Heart left ventricle (tissue), 16 donors: ENCODE measurements around the gene NR5A2. TPM values are rescaled to one million over a fixed set of nuclear protein-coding genes. Genes with fewer than 3 reads are reported as not detected.

Experiments used
- ATAC-seq, 4 donors: fragments of 200-7000 bp; cut with Tn5 transposase; one replicate each; pipeline ENCODE4 v1.9.1; 2020 to 2022; ENCODE audit warnings: moderate library complexity in 4 of 4, mild to moderate bottlenecking in 3 of 4, moderate number of reproducible peaks in 1 of 4
- DNase-seq, 5 donors: peaks; one replicate each; pipeline ENCODE4 v3.0.0-alpha.2; 2020
- H3K27ac ChIP-seq, 12 donors: fragments of 200-600 bp; sonication (generic) in 4 of 12; one replicate each; pipeline versions ENCODE4 v1.5.0 to v1.8.0; 2016 to 2022; ENCODE audit warnings: mild to moderate bottlenecking in 2 of 12
- H3K27me3 ChIP-seq, 9 donors: fragments of 200-600 bp; sonication (generic) in 2 of 9; one replicate each; pipeline versions ENCODE4 v1.5.1 to v1.8.0; 2016 to 2022; ENCODE audit warnings: mild to moderate bottlenecking in 3 of 9
- H3K36me3 ChIP-seq, 9 donors: fragments of 200-600 bp; sonication (generic) in 2 of 9; one replicate each; pipeline versions ENCODE4 v1.5.0 to v1.8.0; 2018 to 2022; ENCODE audit warnings: mild to moderate bottlenecking in 2 of 9
- H3K4me1 ChIP-seq, 12 donors: fragments of 200-600 bp; sonication (generic) in 4 of 12; one replicate each; pipeline versions ENCODE4 v1.5.0 to v1.8.0; 2016 to 2022; ENCODE audit warnings: mild to moderate bottlenecking in 3 of 12
- H3K4me3 ChIP-seq, 12 donors: fragments of 200-600 bp; sonication (generic) in 4 of 12; one replicate each; pipeline versions ENCODE4 v1.5.0 to v1.8.0; 2017 to 2022; ENCODE audit warnings: mild to moderate bottlenecking in 9 of 12, moderate library complexity in 4 of 12
- H3K9me3 ChIP-seq, 12 donors: fragments of 200-600 bp; sonication (generic) in 4 of 12; one replicate each; pipeline versions ENCODE4 v1.5.0 to v1.8.0; 2016 to 2022; ENCODE audit warnings: mild to moderate bottlenecking in 1 of 12
- POLR2A ChIP-seq, 2 donors: fragments of 450-650 bp; IDR thresholded peaks; one replicate each; pipeline ENCODE4 v1.6.1; 2017; ENCODE audit warnings: antibody characterized with exemption in 2 of 2, mild to moderate bottlenecking in 2 of 2, moderate library complexity in 2 of 2
- WGBS, 4 donors: extraction: QIAGEN DNeasy Blood & Tissue Kit in 2 of 4; methylation state at CpG; one replicate each; pipeline versions ENCODE4 v1.1.5 to v1.1.7; 2013 to 2018; 5-methylcytosine and 5-hydroxymethylcytosine counted together
- intact Hi-C, 10 donors: fragments of 100-400 bp; cut with DNase I; formaldehyde crosslinking; loops; one replicate each; pipeline versions ENCODE4 v1.11.1 to v1.14.2; 2022
- polyA plus RNA-seq, 2 donors: library from polyadenylated mRNA; stranded (reverse); fragments of 200-250 nt; gene quantifications; one replicate each; pipeline ENCODE4 v1.2.3, GENCODE V29; 2013
- total RNA-seq, 9 donors: library from RNA; depleted of rRNA in 2 of 9; stranded (reverse); fragments of >200 nt in 2 of 9; fragmentation: NEBNext Ultra II Directional in 3 of 9; extraction: Animal tissue kit (Norgen Biotek cat#: 25700) in 3 of 9; gene quantifications; one replicate each; pipeline versions ENCODE4 v1.1.0 to v1.2.4, GENCODE V29; 2016 to 2023
- TF ChIP-seq, protein P1 (sequence below), 12 donors: fragments of 200-600 bp; sonication (generic) in 4 of 12; IDR thresholded peaks; one replicate each; pipeline versions ENCODE4 v1.5.0 to v1.8.0; 2018 to 2022; ENCODE audit warnings: antibody characterized with exemption in 12 of 12, mild to moderate bottlenecking in 5 of 12
- donor health status: ischemic (EF 13 %, LVEDD 7.1; RV severe dilation, severe dysfunction).
- donor health status: healthy with polysubstance abuse.
- donor health status: DM: no; HTN: yes; CAD: no.
- donor health status: DM: no; HTN: no; CAD: no.
- donor health status: ischemic (EF 25% LVEDD 6.9; RV normal size, moderate dysfunction).
- donor health status: ischemic (EF 25% LVEDD 5.7; RV mildly dilated, moderate dysfunction).
- donor health status: healthy.
- donor health status: DM: yes; HTN: yes; CAD: no.
- donor health status: ischemic (EF 35%, LVEDD 5.7; RV mildly dilated, moderate dysfunction).
- donor health status: nonischemic (EF 11% LVEDD 7.7; RV severe dilation, severe dysfunction).
- donor health status: DM: yes; HTN: yes; CAD: no.
- donor health status: PGD.
- donor health status: ischemic (EF 29% LVEDD 5.4; RV normal size, mild dysfunction).
- donor health status: nonischemic (EF 23%, LVEDD 6.1; RV moderate dilation, normal function).

NR5A2 gene
- total and polyA plus RNA-seq, 11 donors = 0.30 to 2.7 (median 1.0) TPM

GRCh38 chr1:200072636-200073285, 45.3 kb downstream of the NR5A2 start:
- peaks cover 0 to 11% (median 0%) of the 10 kb centered on the region in 9 donors for H3K27me3 ChIP-seq
- DNase-seq = no peak
- ATAC-seq = peak in 3 of 4 donors; percentile 54 to 74 (median 72)
- 23 to 30% (median 26%) methylated on average over 4 of the region's 4 CpGs for WGBS, 4 donors
- H3K4me1 ChIP-seq = peaks cover 0 to 29% (median 19%) of the 10 kb centered on the region in 12 donors
- H3K36me3 ChIP-seq = no peaks in the 10 kb centered on the region
- intact Hi-C loops = no loop called here
- TF ChIP-seq, protein P1, sequence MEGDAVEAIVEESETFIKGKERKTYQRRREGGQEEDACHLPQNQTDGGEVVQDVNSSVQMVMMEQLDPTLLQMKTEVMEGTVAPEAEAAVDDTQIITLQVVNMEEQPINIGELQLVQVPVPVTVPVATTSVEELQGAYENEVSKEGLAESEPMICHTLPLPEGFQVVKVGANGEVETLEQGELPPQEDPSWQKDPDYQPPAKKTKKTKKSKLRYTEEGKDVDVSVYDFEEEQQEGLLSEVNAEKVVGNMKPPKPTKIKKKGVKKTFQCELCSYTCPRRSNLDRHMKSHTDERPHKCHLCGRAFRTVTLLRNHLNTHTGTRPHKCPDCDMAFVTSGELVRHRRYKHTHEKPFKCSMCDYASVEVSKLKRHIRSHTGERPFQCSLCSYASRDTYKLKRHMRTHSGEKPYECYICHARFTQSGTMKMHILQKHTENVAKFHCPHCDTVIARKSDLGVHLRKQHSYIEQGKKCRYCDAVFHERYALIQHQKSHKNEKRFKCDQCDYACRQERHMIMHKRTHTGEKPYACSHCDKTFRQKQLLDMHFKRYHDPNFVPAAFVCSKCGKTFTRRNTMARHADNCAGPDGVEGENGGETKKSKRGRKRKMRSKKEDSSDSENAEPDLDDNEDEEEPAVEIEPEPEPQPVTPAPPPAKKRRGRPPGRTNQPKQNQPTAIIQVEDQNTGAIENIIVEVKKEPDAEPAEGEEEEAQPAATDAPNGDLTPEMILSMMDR (IDR thresholded peaks at IDR 0.05) = no peak
- no peak for TF ChIP-seq POLR2A (IDR thresholded peaks at IDR 0.05)
- no peak overlapping the region for H3K4me3 ChIP-seq
- H3K27ac ChIP-seq = no peak overlapping the region
- H3K9me3 ChIP-seq = no peaks in the 10 kb centered on the region

- no peak overlapping the region for H3K4me3 ChIP-seq
- H3K9me3 ChIP-seq = no peaks in the 10 kb centered on the region
- no peak for DNase-seq
- H3K36me3 ChIP-seq = no peaks in the 10 kb centered on the region
- no peak for TF ChIP-seq POLR2A (IDR thresholded peaks at IDR 0.05)
- TF ChIP-seq, protein P1 (IDR thresholded peaks at IDR 0.05) = no peak
- H3K27ac ChIP-seq = no peak overlapping the region
- H3K4me1 ChIP-seq = peaks cover 0 to 29% (median 19%) of the 10 kb centered on the region in 12 donors
- 85 to 98% (median 93%) methylated on average over 1 of the region's 1 CpG for WGBS, 4 donors
- peaks cover 0 to 11% (median 0%) of the 10 kb centered on the region in 9 donors for H3K27me3 ChIP-seq
- intact Hi-C loops = no loop called here
- no peak for ATAC-seq
These were observed 45.8 kb downstream of the NR5A2 start for GRCh38 chr1:200073286-200073637.

- peak overlapping the region in 3 of 12 donors; percentile 11 to 21 (median 14) for H3K4me3 ChIP-seq
- H3K27me3 ChIP-seq = peaks cover 0 to 10% (median 0%) of the 10 kb centered on the region in 9 donors
- DNase-seq = peak in 3 of 5 donors; percentile 9 to 50 (median 43)
These were observed 48.0 kb downstream of the NR5A2 start for GRCh38 chr1:200075522-200075921.

More at GRCh38 chr1:200075522-200075921, 48.0 kb downstream of the NR5A2 start:
- peak overlapping the region in 7 of 12 donors; percentile 14 to 38 (median 27) for H3K27ac ChIP-seq
- intact Hi-C loops = loop anchor here in 1 of 10 donors (5.0 kb wide), 1 partner anchor 167 kb away; no protein-coding TSS in a partner anchor
- ATAC-seq = peak in 3 of 4 donors; percentile 83 to 89 (median 83)
- no peaks in the 10 kb centered on the region for H3K9me3 ChIP-seq
- TF ChIP-seq POLR2A (IDR thresholded peaks at IDR 0.05) = no peak
- TF ChIP-seq, protein P1 (IDR thresholded peaks at IDR 0.05) = no peak
- no peaks in the 10 kb centered on the region for H3K36me3 ChIP-seq
- 9 to 13% (median 11%) methylated on average over 8 of the region's 8 CpGs for WGBS, 4 donors
- H3K4me1 ChIP-seq = peaks cover 0 to 29% (median 19%) of the 10 kb centered on the region in 12 donors
